Activated CD4-positive, CD25-positive, alpha-beta regulatory T cell treated with anti-CD3 and anti-CD28 coated beads, Interleukin-2, amount 50 U/mL, for 16 hours (primary cell): ENCODE results near the gene SLX4.
"Not testable (repeated sequence)": the region's sequence is repeated elsewhere in the genome, so short reads cannot be mapped to it uniquely, and the experiment has no call there.

Experiments used
- DNase-seq: peaks from one replicate; pipeline ENCODE4 v3.0.0-alpha.2; 2020; ENCODE audit warnings: low read depth, low spot score

SLX4 gene, protein sequence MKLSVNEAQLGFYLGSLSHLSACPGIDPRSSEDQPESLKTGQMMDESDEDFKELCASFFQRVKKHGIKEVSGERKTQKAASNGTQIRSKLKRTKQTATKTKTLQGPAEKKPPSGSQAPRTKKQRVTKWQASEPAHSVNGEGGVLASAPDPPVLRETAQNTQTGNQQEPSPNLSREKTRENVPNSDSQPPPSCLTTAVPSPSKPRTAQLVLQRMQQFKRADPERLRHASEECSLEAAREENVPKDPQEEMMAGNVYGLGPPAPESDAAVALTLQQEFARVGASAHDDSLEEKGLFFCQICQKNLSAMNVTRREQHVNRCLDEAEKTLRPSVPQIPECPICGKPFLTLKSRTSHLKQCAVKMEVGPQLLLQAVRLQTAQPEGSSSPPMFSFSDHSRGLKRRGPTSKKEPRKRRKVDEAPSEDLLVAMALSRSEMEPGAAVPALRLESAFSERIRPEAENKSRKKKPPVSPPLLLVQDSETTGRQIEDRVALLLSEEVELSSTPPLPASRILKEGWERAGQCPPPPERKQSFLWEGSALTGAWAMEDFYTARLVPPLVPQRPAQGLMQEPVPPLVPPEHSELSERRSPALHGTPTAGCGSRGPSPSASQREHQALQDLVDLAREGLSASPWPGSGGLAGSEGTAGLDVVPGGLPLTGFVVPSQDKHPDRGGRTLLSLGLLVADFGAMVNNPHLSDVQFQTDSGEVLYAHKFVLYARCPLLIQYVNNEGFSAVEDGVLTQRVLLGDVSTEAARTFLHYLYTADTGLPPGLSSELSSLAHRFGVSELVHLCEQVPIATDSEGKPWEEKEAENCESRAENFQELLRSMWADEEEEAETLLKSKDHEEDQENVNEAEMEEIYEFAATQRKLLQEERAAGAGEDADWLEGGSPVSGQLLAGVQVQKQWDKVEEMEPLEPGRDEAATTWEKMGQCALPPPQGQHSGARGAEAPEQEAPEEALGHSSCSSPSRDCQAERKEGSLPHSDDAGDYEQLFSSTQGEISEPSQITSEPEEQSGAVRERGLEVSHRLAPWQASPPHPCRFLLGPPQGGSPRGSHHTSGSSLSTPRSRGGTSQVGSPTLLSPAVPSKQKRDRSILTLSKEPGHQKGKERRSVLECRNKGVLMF (N-terminal part only)

DNA sequence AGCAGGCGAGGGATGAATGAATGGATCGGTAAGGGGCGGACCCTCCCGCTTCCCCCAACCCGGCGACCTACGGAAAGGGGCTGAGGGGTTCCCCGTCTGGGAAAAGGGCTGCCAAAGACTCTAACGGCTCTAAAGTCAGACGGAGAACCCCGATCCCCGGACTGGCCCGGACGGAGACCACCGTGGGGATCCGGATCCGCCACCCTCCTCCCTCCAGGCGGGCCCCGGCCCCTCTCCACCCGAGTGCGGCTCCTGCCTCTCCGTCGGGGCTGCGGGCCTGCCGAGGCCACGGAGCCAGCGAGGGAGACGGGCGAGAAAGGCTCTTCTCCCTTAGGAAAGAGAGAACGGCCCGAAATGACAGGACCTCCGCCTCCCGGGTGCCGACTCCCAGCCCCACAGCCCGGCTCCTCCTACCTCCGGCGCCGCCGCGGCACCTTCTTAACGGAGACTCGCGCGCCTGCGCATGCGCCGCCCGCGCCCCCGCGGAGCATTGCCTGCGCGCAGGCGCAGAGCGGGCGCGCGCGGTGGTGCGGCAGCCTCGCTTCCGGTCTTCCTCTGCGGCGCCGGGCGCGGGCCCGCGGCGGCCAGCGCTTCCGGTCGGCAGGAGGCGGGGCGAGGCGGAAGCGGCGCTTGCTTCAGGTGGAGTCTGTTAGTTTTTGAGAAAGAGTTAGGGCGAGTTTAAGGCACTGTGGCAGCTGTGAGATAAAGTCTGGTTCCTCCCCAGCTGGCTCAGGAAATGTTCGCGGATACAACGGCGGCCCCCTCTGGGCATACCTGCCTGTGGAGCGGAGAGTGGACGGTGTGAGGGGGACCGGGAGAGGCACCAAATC, at the start of gene SLX4:
TSS of gene SLX4 (minus strand) at position 461 of the 830 bp plus-strand sequence. CDS start 2,642 bp downstream, outside the sequence.
- DNase-seq = peak; percentile 77

GRCh38 chr16:3659251-3659650, 47.8 kb upstream of the SLX4 start:
- DNase-seq = no peak

DNA sequence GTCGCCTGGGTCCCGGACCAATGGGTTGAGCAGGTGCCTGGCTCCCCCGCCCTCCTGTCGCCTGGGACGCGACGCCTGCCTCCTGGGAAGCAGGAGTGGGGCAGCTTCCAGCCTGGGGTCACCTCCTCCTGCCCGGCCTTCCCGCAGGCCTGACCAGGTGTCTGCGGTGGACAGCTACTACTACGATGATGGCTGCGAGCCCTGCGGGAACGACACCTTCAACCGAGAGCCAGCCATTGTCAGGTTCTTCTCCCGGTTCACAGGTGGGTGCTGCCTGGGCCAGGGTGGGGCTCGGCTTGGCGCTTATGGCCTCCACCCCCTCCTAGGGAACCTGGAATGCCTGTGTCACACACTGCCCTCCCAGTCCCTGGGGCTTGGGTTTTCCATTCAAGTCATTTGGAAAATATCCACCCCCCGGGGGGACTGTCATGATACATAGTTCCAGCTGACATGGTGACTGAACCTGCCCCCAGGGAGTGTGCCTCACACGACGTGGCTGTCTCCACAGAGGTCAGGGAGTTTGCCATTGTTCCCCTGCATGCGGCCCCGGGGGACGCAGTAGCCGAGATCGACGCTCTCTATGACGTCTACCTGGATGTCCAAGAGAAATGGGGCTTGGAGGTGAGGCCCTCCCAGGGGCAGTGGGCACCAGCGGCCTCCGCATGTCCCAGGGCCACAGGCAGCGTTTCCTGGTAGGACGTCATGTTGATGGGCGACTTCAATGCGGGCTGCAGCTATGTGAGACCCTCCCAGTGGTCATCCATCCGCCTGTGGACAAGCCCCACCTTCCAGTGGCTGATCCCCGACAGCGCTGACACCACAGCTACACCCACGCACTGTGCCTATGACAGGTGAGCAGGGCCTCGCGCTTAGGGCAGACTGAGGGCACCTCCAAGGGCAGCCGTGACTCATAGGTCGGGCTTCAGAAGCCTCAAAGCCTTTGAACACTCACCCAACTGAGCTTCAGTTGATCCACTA, 45.4 kb upstream of the SLX4 start:
- no peak for DNase-seq

- DNase-seq = not testable (repeated sequence)
Measured at GRCh38 chr16:3656160-3656490, 44.7 kb upstream of the SLX4 start.

DNA sequence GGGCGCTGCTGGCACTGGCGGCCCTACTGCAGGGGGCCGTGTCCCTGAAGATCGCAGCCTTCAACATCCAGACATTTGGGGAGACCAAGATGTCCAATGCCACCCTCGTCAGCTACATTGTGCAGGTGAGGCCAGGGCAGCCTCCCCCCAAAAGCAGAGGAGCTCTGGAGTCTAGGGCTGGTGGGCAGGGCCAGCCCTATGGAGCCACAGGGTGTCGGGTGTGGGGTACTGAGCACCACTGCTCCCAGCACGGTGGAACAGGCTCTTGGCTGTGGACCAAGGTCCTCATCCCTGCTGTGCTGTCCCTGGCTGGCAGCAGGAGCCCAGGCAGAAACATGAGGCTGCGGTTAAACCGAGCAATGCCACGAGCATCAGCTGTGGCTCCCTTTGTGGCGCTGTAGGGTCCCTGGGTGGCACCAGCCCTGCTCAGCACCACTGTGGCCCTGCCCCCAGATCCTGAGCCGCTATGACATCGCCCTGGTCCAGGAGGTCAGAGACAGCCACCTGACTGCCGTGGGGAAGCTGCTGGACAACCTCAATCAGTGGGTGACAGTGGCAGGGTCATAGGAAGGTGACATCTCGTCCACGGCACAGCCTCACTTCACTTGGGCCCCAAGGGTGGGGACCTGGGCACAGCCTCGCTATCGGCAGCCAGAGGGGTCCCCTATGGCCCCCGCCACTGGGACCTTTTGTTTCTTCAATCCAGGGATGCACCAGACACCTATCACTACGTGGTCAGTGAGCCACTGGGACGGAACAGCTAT, 44.2 kb upstream of the SLX4 start:
- no peak for DNase-seq

GRCh38 chr16:3655030-3655395, 43.6 kb upstream of the SLX4 start:
- no peak for DNase-seq

DNA sequence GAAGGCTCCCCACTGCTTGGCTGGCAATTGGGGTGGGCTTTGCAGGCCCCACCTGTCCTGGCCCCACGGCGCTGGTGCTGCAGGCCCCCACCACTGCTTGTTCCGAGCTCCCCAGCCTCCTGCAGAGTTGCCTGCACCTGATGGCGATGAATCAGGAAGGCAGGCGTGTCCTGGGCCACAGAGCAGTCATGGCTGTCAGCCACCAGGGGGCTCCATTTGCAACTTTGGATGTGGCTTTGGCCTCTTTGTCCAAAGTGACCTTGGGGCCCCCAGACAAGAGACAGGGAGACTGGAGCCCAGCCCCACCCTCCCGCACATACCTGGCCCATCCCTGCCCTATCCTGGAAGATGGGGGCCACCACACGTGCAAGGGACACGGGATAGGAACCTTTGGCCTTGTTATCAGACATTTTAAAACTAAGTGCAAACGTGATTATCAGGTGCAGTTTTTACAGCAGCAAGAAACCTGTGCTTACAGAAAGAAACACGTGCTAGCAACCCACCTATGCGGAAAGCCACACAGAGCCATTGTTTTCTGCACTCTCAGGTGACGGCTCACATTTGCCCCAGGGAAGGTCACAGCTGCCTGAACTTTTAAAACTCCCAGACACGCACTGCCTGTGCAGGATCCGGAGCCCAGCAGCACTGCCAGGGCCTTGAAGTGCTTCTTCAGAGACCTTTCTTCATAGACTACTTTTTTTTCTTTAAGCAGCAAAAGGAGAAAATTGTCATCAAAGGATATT, 43.0 kb upstream of the SLX4 start, which contains the start of gene DNASE1:
TSS of gene DNASE1 (plus strand) at position 443 of the 743 bp plus-strand sequence. CDS start 683 bp downstream, outside the sequence.
- DNase-seq = peak; percentile 21

GRCh38 chr16:3652373-3653195, 41.2 kb upstream of the SLX4 start:
- DNase-seq = no peak

GRCh38 chr16:3651461-3652372, 40.3 kb upstream of the SLX4 start:
- no peak for DNase-seq

- no peak for DNase-seq
Measured at GRCh38 chr16:3650631-3651265, 39.3 kb upstream of the SLX4 start.

DNA sequence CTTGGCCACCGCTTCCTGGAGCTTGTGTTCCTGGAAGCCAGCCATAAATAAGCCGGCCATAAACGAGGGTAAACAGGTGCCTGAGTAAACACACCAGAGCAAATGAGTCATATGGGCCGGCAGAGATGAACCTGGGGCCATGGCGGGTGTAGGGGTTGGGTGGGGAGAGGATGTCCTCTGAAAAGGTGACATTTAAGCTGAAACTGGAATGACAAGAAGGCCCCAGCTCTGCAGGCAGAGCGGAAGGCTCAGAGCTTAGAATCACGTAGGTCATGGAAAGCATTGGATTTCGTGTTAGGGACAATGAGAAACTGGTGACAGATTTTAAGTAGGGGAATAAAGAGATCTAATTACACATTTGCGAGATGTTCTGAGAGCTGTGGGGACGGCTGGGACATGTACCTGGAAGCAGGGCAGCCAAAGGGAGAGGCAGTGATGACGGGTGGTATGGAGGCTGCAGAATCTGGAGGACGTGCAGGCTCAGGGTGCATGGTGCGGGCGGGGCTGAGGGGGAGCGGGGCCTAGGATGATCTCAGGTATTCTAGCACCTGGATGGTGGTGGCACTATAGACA, 35.0 kb upstream of the SLX4 start:
- DNase-seq = no peak

GRCh38 chr16:3645504-3646347, 34.3 kb upstream of the SLX4 start:
- no peak for DNase-seq

DNA sequence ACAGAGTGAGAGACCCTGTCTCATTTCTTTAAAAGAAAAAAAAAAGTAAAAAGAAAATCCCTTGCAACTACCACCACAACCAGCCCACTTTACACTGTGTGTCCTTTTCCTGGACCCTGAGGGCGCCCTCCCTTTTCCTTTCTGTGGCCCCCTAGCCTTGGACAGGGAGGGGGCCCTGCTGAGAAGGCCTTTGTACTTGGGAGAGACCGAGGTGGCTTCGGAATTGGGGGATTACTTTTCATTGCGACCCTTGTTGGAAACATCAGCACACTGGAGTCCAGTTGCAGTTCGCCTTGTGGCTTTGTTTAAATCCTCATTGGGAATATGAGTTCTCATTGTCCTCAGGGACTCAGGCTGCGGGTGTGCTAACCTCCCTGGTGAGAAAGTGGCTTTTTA, 33.7 kb upstream of the SLX4 start:
- DNase-seq = no peak

GRCh38 chr16:3643095-3643730, 31.8 kb upstream of the SLX4 start:
- no peak for DNase-seq
